ENCODE measurements around the gene BACE2. TPM values are rescaled to one million over a fixed set of nuclear protein-coding genes. Genes with fewer than 3 reads are reported as not detected.

The BACE2 gene
- total and polyA plus RNA-seq, 2 of the 13 experiments (the other 11 are each of a cell fraction or from before 2014, with no cell fraction given), result 0.07 to 0.11 TPM

- TF ChIP-seq, protein P1, sequence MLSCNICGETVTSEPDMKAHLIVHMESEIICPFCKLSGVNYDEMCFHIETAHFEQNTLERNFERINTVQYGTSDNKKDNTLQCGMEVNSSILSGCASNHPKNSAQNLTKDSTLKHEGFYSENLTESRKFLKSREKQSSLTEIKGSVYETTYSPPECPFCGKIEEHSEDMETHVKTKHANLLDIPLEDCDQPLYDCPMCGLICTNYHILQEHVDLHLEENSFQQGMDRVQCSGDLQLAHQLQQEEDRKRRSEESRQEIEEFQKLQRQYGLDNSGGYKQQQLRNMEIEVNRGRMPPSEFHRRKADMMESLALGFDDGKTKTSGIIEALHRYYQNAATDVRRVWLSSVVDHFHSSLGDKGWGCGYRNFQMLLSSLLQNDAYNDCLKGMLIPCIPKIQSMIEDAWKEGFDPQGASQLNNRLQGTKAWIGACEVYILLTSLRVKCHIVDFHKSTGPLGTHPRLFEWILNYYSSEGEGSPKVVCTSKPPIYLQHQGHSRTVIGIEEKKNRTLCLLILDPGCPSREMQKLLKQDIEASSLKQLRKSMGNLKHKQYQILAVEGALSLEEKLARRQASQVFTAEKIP (CRISPR knock-in tag; IDR thresholded peaks at IDR 0.05; ENCODE audit: borderline replicate concordance), result no peak
- 0 out of 2 replicates have a peak, but pooled peaks have one; percentile 75 for TF ChIP-seq MEIS1 (CRISPR knock-in tag; IDR thresholded peaks at IDR 0.05; ENCODE audit: borderline replicate concordance)
- peak; percentile 91 for TF ChIP-seq MTA1 (CRISPR knock-in tag; IDR thresholded peaks at IDR 0.05; ENCODE audit: borderline replicate concordance)
- no peak; the same call in 1 of the 2 replicates for TF ChIP-seq ZNF703 (CRISPR knock-in tag; IDR thresholded peaks at IDR 0.05; ENCODE audit: borderline replicate concordance)
- TF ChIP-seq ZNF713 (CRISPR knock-in tag; IDR thresholded peaks at IDR 0.05), result no peak
- no peak for TF ChIP-seq SRSF9 (IDR thresholded peaks at IDR 0.05; ENCODE audit: borderline replicate concordance, insufficient read depth, low read depth, low read length, poor library complexity, severe bottlenecking)
- TF ChIP-seq ZNF34 (CRISPR knock-in tag; IDR thresholded peaks at IDR 0.05; ENCODE audit: borderline replicate concordance), result no peak
- peak; percentile 20; the same call in 1 of the 2 replicates for TF ChIP-seq JUNB (CRISPR knock-in tag; IDR thresholded peaks at IDR 0.05; ENCODE audit: borderline replicate concordance)
- TF ChIP-seq KDM2A (CRISPR knock-in tag; IDR thresholded peaks at IDR 0.05; ENCODE audit: borderline replicate concordance, low read depth), result peak; percentile 72
- no peak; the same call in 1 of the 2 replicates for TF ChIP-seq ZMYM2 (CRISPR knock-in tag; IDR thresholded peaks at IDR 0.05)
- 0 out of 2 replicates have a peak, but pooled peaks have one; percentile 21 for TF ChIP-seq ZNF589 (CRISPR knock-in tag; conservative IDR thresholded peaks at IDR 0.05)
- TF ChIP-seq ZNF607 (CRISPR knock-in tag; IDR thresholded peaks at IDR 0.05; ENCODE audit: borderline replicate concordance), result no peak
- TF ChIP-seq ZNF124 (CRISPR knock-in tag; IDR thresholded peaks at IDR 0.05), result no peak; the same call in 1 of the 2 replicates
- peak in 1 of 2 experiments; percentile 74; a peak in 1 of 4 replicates for TF ChIP-seq KLF16 (CRISPR knock-in tag; IDR thresholded peaks at IDR 0.05)
- TF ChIP-seq SUZ12 (IDR thresholded peaks at IDR 0.05; ENCODE audit: low read depth, low read length), result no peak
- TF ChIP-seq THAP11 (CRISPR knock-in tag; IDR thresholded peaks at IDR 0.05), result peak; percentile 24
- peak; percentile 90 for TF ChIP-seq ZNF225 (CRISPR knock-in tag; IDR thresholded peaks at IDR 0.05)
- TF ChIP-seq ZNF724P (CRISPR knock-in tag; IDR thresholded peaks at IDR 0.05; ENCODE audit: borderline replicate concordance), result no peak
- no peak for TF ChIP-seq RFXANK (CRISPR knock-in tag; IDR thresholded peaks at IDR 0.05)
- TF ChIP-seq ZFAT (CRISPR knock-in tag; conservative IDR thresholded peaks at IDR 0.05), result no peak
- peak; percentile 57; the same call in 1 of the 2 replicates for TF ChIP-seq NR2C2 (CRISPR knock-in tag; IDR thresholded peaks at IDR 0.05; ENCODE audit: borderline replicate concordance)
- TF ChIP-seq, protein P2, sequence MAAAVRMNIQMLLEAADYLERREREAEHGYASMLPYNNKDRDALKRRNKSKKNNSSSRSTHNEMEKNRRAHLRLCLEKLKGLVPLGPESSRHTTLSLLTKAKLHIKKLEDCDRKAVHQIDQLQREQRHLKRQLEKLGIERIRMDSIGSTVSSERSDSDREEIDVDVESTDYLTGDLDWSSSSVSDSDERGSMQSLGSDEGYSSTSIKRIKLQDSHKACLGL (CRISPR knock-in tag; IDR thresholded peaks at IDR 0.05), result peak; percentile 71
- peak; percentile 90 for TF ChIP-seq TBX3 (IDR thresholded peaks at IDR 0.05; ENCODE audit: borderline replicate concordance)
- no peak for TF ChIP-seq ZNF224 (CRISPR knock-in tag; IDR thresholded peaks at IDR 0.05)
- TF ChIP-seq ZNF550 (CRISPR knock-in tag; IDR thresholded peaks at IDR 0.05; ENCODE audit: borderline replicate concordance), result peak; percentile 86; the same call in 1 of the 2 replicates
- no peak for TF ChIP-seq SP140L (CRISPR knock-in tag; IDR thresholded peaks at IDR 0.05; ENCODE audit: borderline replicate concordance)
- peak; percentile 53; the same call in 1 of the 2 replicates for TF ChIP-seq AKAP8 (CRISPR knock-in tag; IDR thresholded peaks at IDR 0.05)
Measured at GRCh38 chr21:41322496-41323382, 154.8 kb downstream of the BACE2 start (continued).
